Measurements from ENCODE around the gene VASH1. TPM values are rescaled to one million over a fixed set of nuclear protein-coding genes. Genes with fewer than 3 reads are reported as not detected.

VASH1 gene
- 16.4 TPM for polyA plus RNA-seq
- long read RNA-seq, donor 1, full-length matches to known transcripts = 2 of 2 reads
- long read RNA-seq, donor 1, partial matches to known transcripts = 0 of 2 reads
- long read RNA-seq, donor 1, other reads (novel, unspliced or antisense) = 0 of 2 reads
- long read RNA-seq, donor 2, full-length matches to known transcripts = 4 of 4 reads
- long read RNA-seq, donor 2, partial matches to known transcripts = 0 of 4 reads
- long read RNA-seq, donor 2, other reads (novel, unspliced or antisense) = 0 of 4 reads
- long read RNA-seq, donor 3 = 0 reads
- long read RNA-seq, donor 4 = 0 reads
- long read RNA-seq, donor 5, full-length matches to known transcripts = 1 of 1 reads
- long read RNA-seq, donor 5, partial matches to known transcripts = 0 of 1 reads
- long read RNA-seq, donor 5, other reads (novel, unspliced or antisense) = 0 of 1 reads
- long read RNA-seq, donor 6, partial matches to known transcripts = 0 of 5 reads
- long read RNA-seq, donor 6, other reads (novel, unspliced or antisense) = 5 of 5 reads
- long read RNA-seq, donor 7, full-length matches to known transcripts = 1 of 1 reads
- long read RNA-seq, donor 7, partial matches to known transcripts = 0 of 1 reads
- long read RNA-seq, donor 7, other reads (novel, unspliced or antisense) = 0 of 1 reads
- long read RNA-seq, donor 8, full-length matches to known transcripts = 2 of 2 reads
- long read RNA-seq, donor 8, partial matches to known transcripts = 0 of 2 reads
- long read RNA-seq, donor 8, other reads (novel, unspliced or antisense) = 0 of 2 reads
- long read RNA-seq, donor 9, full-length matches to known transcripts = 2 of 2 reads
- long read RNA-seq, donor 9, partial matches to known transcripts = 0 of 2 reads
- long read RNA-seq, donor 9, other reads (novel, unspliced or antisense) = 0 of 2 reads
- long read RNA-seq, donor 10, full-length matches to known transcripts = 1 of 20 reads
- long read RNA-seq, donor 10, partial matches to known transcripts = 12 of 20 reads
- long read RNA-seq, donor 10, other reads (novel, unspliced or antisense) = 7 of 20 reads
- long read RNA-seq, donor 11, full-length matches to known transcripts = 3 of 17 reads
- long read RNA-seq, donor 11, partial matches to known transcripts = 9 of 17 reads
- long read RNA-seq, donor 11, other reads (novel, unspliced or antisense) = 5 of 17 reads

- H3K27ac ChIP-seq (ENCODE audit: low read length) = peak within 1 kb of the TSS; percentile 12
- H3K27me3 ChIP-seq (ENCODE audit: control insufficient read depth, insufficient read depth, low read length) = peaks cover 49% of the 10 kb centered on the region
- H3K36me3 ChIP-seq (ENCODE audit: control insufficient read depth, insufficient read depth, low read length) = no peaks in the 10 kb centered on the region
- H3K9me3 ChIP-seq (ENCODE audit: control insufficient read depth, low read depth, low read length) = no peaks in the 10 kb centered on the region
- H3K4me3 ChIP-seq (ENCODE audit: low read length) = peak within 1 kb of the TSS; percentile 49
- no CpG with 5 or more reads among the region's 96 CpGs for WGBS (ENCODE audit: insufficient coverage, low lambda C conversion rate)
- peak in 1 of 2 donors; percentile 55 for DNase-seq
- peaks cover 8% of the 10 kb centered on the region for H3K4me1 ChIP-seq (ENCODE audit: control insufficient read depth, insufficient read depth, low read length)
Observed at GRCh38 chr14:76761136-76761959, at the start of gene VASH1. Gene VASH1 (plus strand): TSS chr14:76761468. CDS start chr14:76762822, 1,354 bp downstream.

- Histone ChIP-seq H3K4me1 (ENCODE audit: control insufficient read depth, insufficient read depth, low read length) (peaks cover 2% of the 10 kb centered on the region), H3K36me3 (ENCODE audit: control insufficient read depth, insufficient read depth, low read length) (no peaks in the 10 kb centered on the region), H3K4me3 (ENCODE audit: low read length) (no peak overlapping the region), H3K9me3 (ENCODE audit: control insufficient read depth, low read depth, low read length) (no peaks in the 10 kb centered on the region), H3K27me3 (ENCODE audit: control insufficient read depth, insufficient read depth, low read length) (no peaks in the 10 kb centered on the region), H3K27ac (ENCODE audit: low read length) (no peak overlapping the region)
- WGBS (ENCODE audit: insufficient coverage, low lambda C conversion rate) = no CpG with 5 or more reads among the region's 10 CpGs
- DNase-seq = no peak
Observed at GRCh38 chr14:76713121-76713520, 48.1 kb upstream of the VASH1 start.

GRCh38 chr14:76714470-76714869 lies 46.8 kb upstream of the VASH1 start:
- no peaks in the 10 kb centered on the region for H3K27me3 ChIP-seq (ENCODE audit: control insufficient read depth, insufficient read depth, low read length)

GRCh38 chr14:76715101-76715500 lies 46.2 kb upstream of the VASH1 start:
- no peak for DNase-seq
- Histone ChIP-seq H3K36me3 (ENCODE audit: control insufficient read depth, insufficient read depth, low read length) (no peaks in the 10 kb centered on the region), H3K27me3 (ENCODE audit: control insufficient read depth, insufficient read depth, low read length) (no peaks in the 10 kb centered on the region), H3K4me1 (ENCODE audit: control insufficient read depth, insufficient read depth, low read length) (peaks cover 2% of the 10 kb centered on the region), H3K27ac (ENCODE audit: low read length) (no peak overlapping the region), H3K4me3 (ENCODE audit: low read length) (no peak overlapping the region), H3K9me3 (ENCODE audit: control insufficient read depth, low read depth, low read length) (no peaks in the 10 kb centered on the region)
- WGBS (ENCODE audit: insufficient coverage, low lambda C conversion rate) = 86% methylated on average over 1 of the region's 6 CpGs

More at GRCh38 chr14:76714470-76714869, 46.8 kb upstream of the VASH1 start:
- DNase-seq = no peak
- Histone ChIP-seq H3K27ac (ENCODE audit: low read length) (no peak overlapping the region), H3K9me3 (ENCODE audit: control insufficient read depth, low read depth, low read length) (no peaks in the 10 kb centered on the region), H3K4me1 (ENCODE audit: control insufficient read depth, insufficient read depth, low read length) (peaks cover 2% of the 10 kb centered on the region), H3K36me3 (ENCODE audit: control insufficient read depth, insufficient read depth, low read length) (no peaks in the 10 kb centered on the region), H3K4me3 (ENCODE audit: low read length) (no peak overlapping the region)
- WGBS (ENCODE audit: insufficient coverage, low lambda C conversion rate) = no CpG with 5 or more reads among the region's 5 CpGs

GRCh38 chr14:76715511-76716081 lies 45.7 kb upstream of the VASH1 start:
- WGBS (ENCODE audit: insufficient coverage, low lambda C conversion rate) = 60% methylated on average over 1 of the region's 7 CpGs
- Histone ChIP-seq H3K36me3 (ENCODE audit: control insufficient read depth, insufficient read depth, low read length) (no peaks in the 10 kb centered on the region), H3K9me3 (ENCODE audit: control insufficient read depth, low read depth, low read length) (no peaks in the 10 kb centered on the region), H3K27me3 (ENCODE audit: control insufficient read depth, insufficient read depth, low read length) (no peaks in the 10 kb centered on the region), H3K27ac (ENCODE audit: low read length) (no peak overlapping the region), H3K4me3 (ENCODE audit: low read length) (no peak overlapping the region), H3K4me1 (ENCODE audit: control insufficient read depth, insufficient read depth, low read length) (peaks cover 2% of the 10 kb centered on the region)
- no peak for DNase-seq

- 17% methylated on average over 1 of the region's 4 CpGs for WGBS (ENCODE audit: insufficient coverage, low lambda C conversion rate)
- Histone ChIP-seq H3K4me3 (ENCODE audit: low read length) (no peak overlapping the region), H3K27ac (ENCODE audit: low read length) (no peak overlapping the region), H3K4me1 (ENCODE audit: control insufficient read depth, insufficient read depth, low read length) (peaks cover 2% of the 10 kb centered on the region), H3K36me3 (ENCODE audit: control insufficient read depth, insufficient read depth, low read length) (no peaks in the 10 kb centered on the region), H3K27me3 (ENCODE audit: control insufficient read depth, insufficient read depth, low read length) (no peaks in the 10 kb centered on the region), H3K9me3 (ENCODE audit: control insufficient read depth, low read depth, low read length) (no peaks in the 10 kb centered on the region)
- no peak for DNase-seq
Observed at GRCh38 chr14:76716285-76716684, 45.0 kb upstream of the VASH1 start.

- Histone ChIP-seq H3K4me3 (ENCODE audit: low read length) (no peak overlapping the region), H3K27ac (ENCODE audit: low read length) (no peak overlapping the region), H3K27me3 (ENCODE audit: control insufficient read depth, insufficient read depth, low read length) (no peaks in the 10 kb centered on the region), H3K9me3 (ENCODE audit: control insufficient read depth, low read depth, low read length) (no peaks in the 10 kb centered on the region), H3K36me3 (ENCODE audit: control insufficient read depth, insufficient read depth, low read length) (no peaks in the 10 kb centered on the region), H3K4me1 (ENCODE audit: control insufficient read depth, insufficient read depth, low read length) (peaks cover 2% of the 10 kb centered on the region)
- DNase-seq = no peak
- WGBS (ENCODE audit: insufficient coverage, low lambda C conversion rate) = 100% methylated on average over 1 of the region's 9 CpGs
Observed at GRCh38 chr14:76717508-76718290, 43.6 kb upstream of the VASH1 start.

- Histone ChIP-seq H3K4me1 (ENCODE audit: control insufficient read depth, insufficient read depth, low read length) (peaks cover 2% of the 10 kb centered on the region), H3K9me3 (ENCODE audit: control insufficient read depth, low read depth, low read length) (no peaks in the 10 kb centered on the region), H3K4me3 (ENCODE audit: low read length) (no peak overlapping the region), H3K27ac (ENCODE audit: low read length) (no peak overlapping the region), H3K36me3 (ENCODE audit: control insufficient read depth, insufficient read depth, low read length) (no peaks in the 10 kb centered on the region), H3K27me3 (ENCODE audit: control insufficient read depth, insufficient read depth, low read length) (no peaks in the 10 kb centered on the region)
- DNase-seq = no peak
- 100% methylated on average over 1 of the region's 6 CpGs for WGBS (ENCODE audit: insufficient coverage, low lambda C conversion rate)
Observed at GRCh38 chr14:76718306-76719040, 42.8 kb upstream of the VASH1 start.

All from large intestine (tissue), 12 donors.